RWPE2 (cell line): ENCODE measurements around the gene VMAC.

Experiments
- ATAC-seq: fragments of 200-7000 bp; cut with Tn5 transposase; 3 replicates; pipeline ENCODE4 v1.9.1; 2021; ENCODE audit warnings: low read depth
- DNase-seq: peaks from one replicate; pipeline ENCODE4 v3.0.0-alpha.2; 2020; ENCODE audit warnings: low spot score
- H3K27ac ChIP-seq: fragments of 450-650 bp; 2 replicates; pipeline ENCODE4 v1.5.1; 2017; ENCODE audit warnings: mild to moderate bottlenecking; ENCODE audit not compliant: poor library complexity, severe bottlenecking
- H3K27me3 ChIP-seq: fragments of 250-450 bp; sonication (Bioruptor Pico); 2 replicates; pipeline ENCODE4 v1.5.1; 2021; ENCODE audit warnings: mild to moderate bottlenecking, moderate library complexity; ENCODE audit not compliant: insufficient read depth, poor library complexity, severe bottlenecking
- H3K36me3 ChIP-seq: fragments of 250-450 bp; sonication (Bioruptor Pico); 2 replicates; pipeline ENCODE4 v1.5.1; 2020; ENCODE audit warnings: low read depth, mild to moderate bottlenecking, moderate library complexity
- H3K4me1 ChIP-seq: fragments of 250-450 bp; sonication (Bioruptor Pico); 2 replicates; pipeline ENCODE4 v1.5.1; 2021; ENCODE audit warnings: mild to moderate bottlenecking, moderate library complexity; ENCODE audit not compliant: insufficient read depth, poor library complexity, severe bottlenecking
- H3K4me3 ChIP-seq: fragments of 250-450 bp; sonication (Bioruptor Pico); 2 replicates; pipeline ENCODE4 v1.5.1; 2021; ENCODE audit warnings: mild to moderate bottlenecking, moderate library complexity; ENCODE audit not compliant: severe bottlenecking
- H3K9me3 ChIP-seq: fragments of 250-450 bp; sonication (Bioruptor Pico); 2 replicates; pipeline ENCODE4 v1.5.1; 2021; ENCODE audit warnings: mild to moderate bottlenecking, moderate library complexity; ENCODE audit not compliant: severe bottlenecking
- CTCF ChIP-seq: fragments of 450-650 bp; IDR thresholded peaks from one replicate; pipeline ENCODE4 v1.5.1; 2017; ENCODE audit warnings: mild to moderate bottlenecking, moderate library complexity; ENCODE audit not compliant: poor library complexity, severe bottlenecking

The VMAC gene

GRCh38 chr19:5916181-5916708 lies 11.6 kb downstream of the VMAC start:
- no peak for TF ChIP-seq CTCF
- H3K4me1 ChIP-seq: peaks cover 9% of the 10 kb centered on the region
- ATAC-seq: no peak
- no peaks in the 10 kb centered on the region for H3K27me3 ChIP-seq
- H3K4me3 ChIP-seq: no peak overlapping the region
- peaks cover 6% of the 10 kb centered on the region for H3K36me3 ChIP-seq
- no peaks in the 10 kb centered on the region for H3K9me3 ChIP-seq
- DNase-seq: no peak
- no peak overlapping the region for H3K27ac ChIP-seq

- no peaks in the 10 kb centered on the region for H3K9me3 ChIP-seq
- no peaks in the 10 kb centered on the region for H3K27me3 ChIP-seq
- no peak for TF ChIP-seq CTCF
- H3K36me3 ChIP-seq: peaks cover 8% of the 10 kb centered on the region
- H3K27ac ChIP-seq: no peak overlapping the region
- DNase-seq (no peak), ATAC-seq (no peak)
- H3K4me1 ChIP-seq: peaks cover 9% of the 10 kb centered on the region
- H3K4me3 ChIP-seq: no peak overlapping the region
Measured at GRCh38 chr19:5917431-5918107, 12.9 kb downstream of the VMAC start.

- Histone ChIP-seq H3K36me3 (peaks cover 13% of the 10 kb centered on the region), H3K4me1 (peaks cover 9% of the 10 kb centered on the region), H3K4me3 (no peak overlapping the region), H3K9me3 (no peaks in the 10 kb centered on the region), H3K27ac (no peak overlapping the region), H3K27me3 (no peaks in the 10 kb centered on the region)
- DNase-seq: no peak
- TF ChIP-seq CTCF: no peak
- no peak for ATAC-seq
Measured at GRCh38 chr19:5918463-5919079, 13.9 kb downstream of the VMAC start.

GRCh38 chr19:5921516-5922160 lies 17.0 kb downstream of the VMAC start:
- Histone ChIP-seq H3K36me3 (peaks cover 36% of the 10 kb centered on the region), H3K27ac (no peak overlapping the region), H3K9me3 (no peaks in the 10 kb centered on the region), H3K27me3 (no peaks in the 10 kb centered on the region), H3K4me1 (no peaks in the 10 kb centered on the region), H3K4me3 (no peak overlapping the region)
- no peak for ATAC-seq
- TF ChIP-seq CTCF: no peak
- no peak for DNase-seq
